ENCODE results near the gene PANK4.

DNA sequence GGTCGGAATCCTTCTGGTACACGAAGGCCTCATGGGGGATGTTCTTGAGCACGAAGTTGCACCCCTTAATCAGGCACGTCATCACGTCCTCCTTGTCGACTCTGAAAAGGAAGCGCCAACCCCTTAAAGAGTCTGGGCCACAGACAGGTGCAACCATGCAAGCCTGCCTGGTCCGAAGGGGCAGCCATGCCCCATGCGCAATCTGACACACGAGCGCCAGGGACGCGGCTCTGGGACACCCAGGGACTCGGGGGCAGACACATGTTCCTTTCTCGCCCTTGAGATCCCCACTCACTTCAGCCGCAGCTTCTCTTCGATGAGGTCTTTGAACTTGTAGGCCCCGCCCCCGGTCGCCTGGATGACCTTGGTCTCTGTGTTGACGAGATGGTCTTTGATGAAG, 5.6 kb downstream of the PANK4 start:
- TF ChIP-seq, protein P1, sequence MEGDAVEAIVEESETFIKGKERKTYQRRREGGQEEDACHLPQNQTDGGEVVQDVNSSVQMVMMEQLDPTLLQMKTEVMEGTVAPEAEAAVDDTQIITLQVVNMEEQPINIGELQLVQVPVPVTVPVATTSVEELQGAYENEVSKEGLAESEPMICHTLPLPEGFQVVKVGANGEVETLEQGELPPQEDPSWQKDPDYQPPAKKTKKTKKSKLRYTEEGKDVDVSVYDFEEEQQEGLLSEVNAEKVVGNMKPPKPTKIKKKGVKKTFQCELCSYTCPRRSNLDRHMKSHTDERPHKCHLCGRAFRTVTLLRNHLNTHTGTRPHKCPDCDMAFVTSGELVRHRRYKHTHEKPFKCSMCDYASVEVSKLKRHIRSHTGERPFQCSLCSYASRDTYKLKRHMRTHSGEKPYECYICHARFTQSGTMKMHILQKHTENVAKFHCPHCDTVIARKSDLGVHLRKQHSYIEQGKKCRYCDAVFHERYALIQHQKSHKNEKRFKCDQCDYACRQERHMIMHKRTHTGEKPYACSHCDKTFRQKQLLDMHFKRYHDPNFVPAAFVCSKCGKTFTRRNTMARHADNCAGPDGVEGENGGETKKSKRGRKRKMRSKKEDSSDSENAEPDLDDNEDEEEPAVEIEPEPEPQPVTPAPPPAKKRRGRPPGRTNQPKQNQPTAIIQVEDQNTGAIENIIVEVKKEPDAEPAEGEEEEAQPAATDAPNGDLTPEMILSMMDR (optimal IDR thresholded peaks at IDR 0.05 in 1 of 3, IDR thresholded peaks at IDR 0.05 in 1 of 3, conservative IDR thresholded peaks at IDR 0.05 in 1 of 3; ENCODE audit: extremely low read depth in 1 of 3, insufficient read depth in 2 of 3, low read length in 3 of 3): no peak
- no peak for TF ChIP-seq EZH2 (IDR thresholded peaks at IDR 0.05; ENCODE audit: low read length)

All from keratinocyte (primary cell).